Vagina (tissue), 2 donors: ENCODE results near the gene PDIA3. TPM values are rescaled to one million over a fixed set of nuclear protein-coding genes. Genes with fewer than 3 reads are reported as not detected.
"Not testable (repeated sequence)": the region's sequence is repeated elsewhere in the genome, so short reads cannot be mapped to it uniquely, and the experiment has no call there.

Experiments
- DNase-seq, 2 donors: peaks; one replicate each; pipeline ENCODE4 v3.0.0-alpha.2; 2017; ENCODE audit errors: extremely low spot score in 2 of 2
- H3K27ac ChIP-seq: fragments of 200-600 bp; sonication (generic); one replicate; pipeline ENCODE4 v1.5.1; 2019
- H3K27me3 ChIP-seq: fragments of 200-600 bp; sonication (generic); one replicate; pipeline ENCODE4 v1.5.1; 2019
- H3K36me3 ChIP-seq, 2 donors: fragments of 200-600 bp; sonication (generic); one replicate each; pipeline ENCODE4 v1.5.1; 2017 to 2019
- H3K4me1 ChIP-seq: fragments of 200-600 bp; sonication (generic); one replicate; pipeline ENCODE4 v1.5.1; 2019
- H3K4me3 ChIP-seq, 2 donors: fragments of 200-600 bp; sonication (generic); 1 replicate in 1 of 2; 2 replicates in 1 of 2; pipeline ENCODE4 v1.5.1; 2016 to 2019
- H3K9me3 ChIP-seq: fragments of 200-600 bp; sonication (generic); one replicate; pipeline ENCODE4 v1.5.1; 2019
- CTCF ChIP-seq, 3 experiments: fragments of 450-650 bp in 2 of 3; fragments of 200-600 bp in 1 of 3; sonication (generic) in 1 of 3; IDR thresholded peaks; one replicate each; pipeline ENCODE4 v1.5.1; 2017 to 2019; ENCODE audit warnings: antibody characterized with exemption in 3 of 3, mild to moderate bottlenecking in 2 of 3, moderate library complexity in 2 of 3
- POLR2A ChIP-seq, 2 donors: fragments of 450-650 bp; IDR thresholded peaks; one replicate each; pipeline ENCODE4 v1.6.1; 2017; ENCODE audit warnings: antibody characterized with exemption in 2 of 2, mild to moderate bottlenecking in 2 of 2, moderate library complexity in 2 of 2
- POLR2AphosphoS5 ChIP-seq, 2 donors: sonication (generic); formaldehyde crosslinking; IDR thresholded peaks; one replicate each; pipeline ENCODE4 v1.9.0; 2017; ENCODE audit warnings: antibody characterized with exemption in 2 of 2, mild to moderate bottlenecking in 2 of 2, low read depth in 1 of 2; ENCODE audit not compliant: insufficient read depth in 1 of 2
- intact Hi-C: fragments of 100-400 bp; cut with DNase I; formaldehyde crosslinking; loops from one replicate; pipeline ENCODE4 v1.15.1; 2023
- microRNA counts, 2 donors: library from miRNA; unstranded; fragments of <30 nt; microRNA quantifications; one replicate each; lab custom pipeline; 2016 to 2017
- microRNA-seq: library from miRNA; unstranded; fragments of <30 nt; microRNA quantifications from one replicate; pipeline ENCODE4, GENCODE V29; 2017; ENCODE audit warnings: borderline number of aligned reads, borderline replicate concordance
- small RNA-seq: library from RNA; depleted of rRNA; stranded (forward); fragments of <200 nt; gene quantifications from one replicate; pipeline ENCODE3, GENCODE V24; 2016
- total RNA-seq: library from RNA; depleted of rRNA; stranded (reverse); fragments of >200 nt; gene quantifications from one replicate; pipeline ENCODE4 v1.2.3, GENCODE V29; 2016

The PDIA3 gene
- total RNA-seq, 1 donor from 2014 or later: 93.8 TPM

- DNase-seq: no peak
- peaks cover 0 to 95% of the 10 kb centered on the region in 2 donors for H3K36me3 ChIP-seq
- no peak overlapping the region for H3K4me3 ChIP-seq
- intact Hi-C loops: no loop called here
- H3K4me1 ChIP-seq: no peaks in the 10 kb centered on the region
- no peak overlapping the region for H3K27ac ChIP-seq
- no peaks in the 10 kb centered on the region for H3K27me3 ChIP-seq
- H3K9me3 ChIP-seq: no peaks in the 10 kb centered on the region
- TF ChIP-seq POLR2AphosphoS5 (IDR thresholded peaks at IDR 0.05; ENCODE audit: insufficient read depth in 1 of 2, low read depth in 1 of 2) (no peak), POLR2A (IDR thresholded peaks at IDR 0.05) (no peak), CTCF (IDR thresholded peaks at IDR 0.05) (no peak)
Observed at GRCh38 chr15:43808960-43809678, 62.9 kb downstream of the PDIA3 start.

- H3K27me3 ChIP-seq, H3K9me3 ChIP-seq, H3K27ac ChIP-seq, H3K4me3 ChIP-seq, H3K4me1 ChIP-seq, intact Hi-C loops, DNase-seq: not testable (repeated sequence)
- peaks cover 0 to 73% of the 10 kb centered on the region in 2 donors for H3K36me3 ChIP-seq
Observed at GRCh38 chr15:43815064-43815463, 68.8 kb downstream of the PDIA3 start.

GRCh38 chr15:43821505-43821904, 75.3 kb downstream of the PDIA3 start:
- H3K27ac ChIP-seq: no peak overlapping the region
- TF ChIP-seq CTCF (IDR thresholded peaks at IDR 0.05) (no peak), POLR2A (IDR thresholded peaks at IDR 0.05) (no peak), POLR2AphosphoS5 (IDR thresholded peaks at IDR 0.05; ENCODE audit: insufficient read depth in 1 of 2, low read depth in 1 of 2) (no peak)
- intact Hi-C loops: no loop called here
- no peak overlapping the region for H3K4me3 ChIP-seq
- H3K27me3 ChIP-seq: no peaks in the 10 kb centered on the region
- peaks cover 0 to 11% of the 10 kb centered on the region in 2 donors for H3K36me3 ChIP-seq
- H3K9me3 ChIP-seq: no peaks in the 10 kb centered on the region
- peaks cover 39% of the 10 kb centered on the region for H3K4me1 ChIP-seq
- DNase-seq: no peak

MicroRNAs encoded within 50 kb of the gene (microRNA counts, 767-probe panel; counts per million panel counts)
- 238 to 261 counts per million in 2 donors for microRNA hsa-miR-1282 (lab: Ali Mortazavi, UCI)

Small RNA genes within 50 kb of the gene (microRNA-seq; reads per million reads assigned to microRNA genes)
- gene MIR1282: not detected

Small RNA genes within 50 kb of the gene (small RNA-seq; reads per million reads assigned to genes)
- not detected for gene MIR1282
- gene RNU6-353P: not detected
- gene RNU6-354P: not detected

Other genes with a start within 250 kb of the PDIA3 start
- gene MAP1A, start 228.8 kb upstream of the PDIA3 start, total RNA-seq: 16.9 TPM
- gene PPIP5K1, start 156.2 kb upstream of the PDIA3 start, total RNA-seq: 46.4 TPM
- gene CKMT1B, start 152.4 kb upstream of the PDIA3 start, total RNA-seq: 29.7 TPM
- gene STRC, start 127.6 kb upstream of the PDIA3 start, total RNA-seq: 0.74 TPM
- gene CATSPER2, start 97.6 kb upstream of the PDIA3 start, total RNA-seq: 9.1 TPM
- gene CKMT1A, start 52.6 kb upstream of the PDIA3 start, total RNA-seq: 37.6 TPM
- 15.0 TPM for gene ELL3, start 30.5 kb downstream of the PDIA3 start, total RNA-seq
- gene SERF2, start 45.9 kb downstream of the PDIA3 start, total RNA-seq: 564 TPM
- gene SERINC4, start 53.8 kb downstream of the PDIA3 start, total RNA-seq: not detected
- 44.9 TPM for gene HYPK, start 54.2 kb downstream of the PDIA3 start, total RNA-seq
- gene MFAP1, start 78.3 kb downstream of the PDIA3 start, total RNA-seq: 13.5 TPM
- gene WDR76, start 80.6 kb downstream of the PDIA3 start, total RNA-seq: 3.4 TPM